ENCODE results near the gene ONECUT3. TPM values are rescaled to one million over a fixed set of nuclear protein-coding genes. Genes with fewer than 3 reads are reported as not detected.

Gene ONECUT3
- total and polyA plus RNA-seq, 9 of the 15 experiments (the other 6 are each of a cell fraction or from before 2014, with no cell fraction given): not detected

DNA sequence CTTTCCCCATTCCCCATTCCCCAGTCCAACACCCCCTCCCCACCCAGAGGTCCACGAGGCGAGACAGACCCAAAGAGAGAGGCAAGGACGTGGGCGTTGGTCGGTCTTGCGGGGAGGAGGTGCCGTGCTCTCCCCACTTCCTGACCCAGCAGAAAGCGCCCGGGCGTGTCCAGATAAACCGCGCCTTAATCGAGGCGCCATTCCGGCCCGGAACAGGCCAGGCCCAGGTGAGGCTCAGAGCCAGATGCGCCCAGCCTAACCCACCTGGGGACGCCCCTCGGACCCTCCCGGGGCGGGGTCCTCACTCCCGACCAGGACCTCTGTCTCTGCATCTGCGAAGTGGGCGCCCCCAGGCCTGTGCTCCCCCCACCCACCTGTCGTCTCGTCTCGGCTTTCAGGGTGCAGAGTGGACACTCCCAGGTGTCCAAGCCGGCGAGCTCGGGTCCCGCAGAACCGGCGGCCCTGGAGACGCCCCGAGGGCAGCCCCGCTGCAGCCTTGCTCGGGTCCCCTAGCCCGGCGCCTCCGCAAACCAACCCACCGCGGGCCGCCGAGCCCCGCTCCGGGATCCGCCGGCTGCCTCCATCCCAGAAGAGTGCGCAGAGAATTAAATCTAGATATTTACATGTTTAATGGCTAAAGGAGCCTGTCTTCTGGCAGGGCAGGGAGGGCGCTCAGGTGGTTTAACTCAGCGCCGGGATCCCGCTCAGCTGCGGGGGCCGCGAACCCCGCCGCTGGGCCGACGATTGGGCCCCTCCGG is 5.0 kb upstream of the ONECUT3 start (continued):
- TF ChIP-seq MAFG (tag; conservative IDR thresholded peaks at IDR 0.05) (peak; percentile 40), HMG20A (CRISPR knock-in tag; conservative IDR thresholded peaks at IDR 0.05) (no peak), EWSR1 (IDR thresholded peaks at IDR 0.05; ENCODE audit: borderline replicate concordance, low read depth, partially characterized antibody) (no peak), OTX1 (CRISPR knock-in tag; IDR thresholded peaks at IDR 0.05) (no peak), ZNF282 (CRISPR knock-in tag; IDR thresholded peaks at IDR 0.05) (no peak), PCBP1 (IDR thresholded peaks at IDR 0.05; ENCODE audit: low read depth, low read length, poor library complexity, severe bottlenecking) (no peak), STAT5B (CRISPR knock-in tag; IDR thresholded peaks at IDR 0.05) (no peak), MAFK (IDR thresholded peaks at IDR 0.05; ENCODE audit: low read length) (peak; percentile 29; the same call in 1 of the 2 replicates), CREM (IDR thresholded peaks at IDR 0.05; ENCODE audit: low read depth) (peak; percentile 70), ZNF696 (CRISPR knock-in tag; conservative IDR thresholded peaks at IDR 0.05) (no peak)
- TF ChIP-seq, protein P1, sequence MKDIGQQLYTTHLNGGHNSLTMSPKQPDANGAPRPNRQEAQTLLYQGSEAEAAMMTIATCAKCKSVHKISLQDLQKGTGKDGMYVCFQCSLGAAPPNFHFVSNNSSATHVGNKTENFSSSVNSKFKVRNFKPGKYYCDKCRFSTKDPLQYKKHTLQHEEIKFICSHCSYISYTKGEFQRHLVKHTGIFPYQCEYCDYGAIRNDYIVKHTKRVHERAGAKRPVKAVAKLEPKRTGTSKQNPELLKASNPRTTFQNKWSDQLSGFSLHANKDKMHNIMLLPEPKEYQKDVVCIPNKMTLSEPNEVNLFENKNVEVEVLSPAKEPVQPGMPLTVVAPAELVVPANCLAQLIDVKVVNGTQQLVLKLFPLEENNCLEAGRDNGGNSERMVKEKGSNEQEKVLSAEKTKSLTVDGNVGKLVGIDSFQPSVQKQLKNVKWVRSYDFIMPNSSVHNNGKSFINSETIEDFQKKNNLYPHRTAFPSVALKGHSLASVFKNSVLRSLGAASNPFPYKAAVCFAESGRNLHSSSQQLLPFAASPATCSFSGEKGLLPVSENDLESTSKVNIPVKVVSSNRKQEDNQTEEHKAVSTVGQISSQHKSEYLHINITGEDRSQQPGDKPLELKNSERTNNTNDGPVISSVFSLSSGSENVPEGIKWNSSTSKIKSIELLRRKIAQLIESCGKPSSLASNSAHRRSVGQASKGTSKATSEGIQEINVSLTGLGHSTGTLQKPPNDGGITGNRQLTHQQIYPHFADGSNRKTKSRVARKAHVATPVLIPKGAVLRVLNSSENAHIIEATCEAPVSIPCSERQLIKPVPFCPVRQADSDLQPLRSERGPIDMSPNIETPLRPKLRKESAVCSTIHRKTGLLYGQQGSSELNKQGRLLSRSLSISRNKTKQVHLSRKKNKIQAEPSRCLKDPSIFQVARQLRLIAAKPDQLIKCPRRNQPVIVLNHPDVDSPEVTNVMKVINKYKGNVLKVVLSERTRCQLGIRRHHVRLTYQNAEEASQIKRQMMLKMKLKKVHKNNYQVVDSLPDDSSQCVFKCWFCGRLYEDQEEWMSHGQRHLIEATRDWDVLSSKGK (CRISPR knock-in tag; IDR thresholded peaks at IDR 0.05): no peak
- TF ChIP-seq, protein P2, sequence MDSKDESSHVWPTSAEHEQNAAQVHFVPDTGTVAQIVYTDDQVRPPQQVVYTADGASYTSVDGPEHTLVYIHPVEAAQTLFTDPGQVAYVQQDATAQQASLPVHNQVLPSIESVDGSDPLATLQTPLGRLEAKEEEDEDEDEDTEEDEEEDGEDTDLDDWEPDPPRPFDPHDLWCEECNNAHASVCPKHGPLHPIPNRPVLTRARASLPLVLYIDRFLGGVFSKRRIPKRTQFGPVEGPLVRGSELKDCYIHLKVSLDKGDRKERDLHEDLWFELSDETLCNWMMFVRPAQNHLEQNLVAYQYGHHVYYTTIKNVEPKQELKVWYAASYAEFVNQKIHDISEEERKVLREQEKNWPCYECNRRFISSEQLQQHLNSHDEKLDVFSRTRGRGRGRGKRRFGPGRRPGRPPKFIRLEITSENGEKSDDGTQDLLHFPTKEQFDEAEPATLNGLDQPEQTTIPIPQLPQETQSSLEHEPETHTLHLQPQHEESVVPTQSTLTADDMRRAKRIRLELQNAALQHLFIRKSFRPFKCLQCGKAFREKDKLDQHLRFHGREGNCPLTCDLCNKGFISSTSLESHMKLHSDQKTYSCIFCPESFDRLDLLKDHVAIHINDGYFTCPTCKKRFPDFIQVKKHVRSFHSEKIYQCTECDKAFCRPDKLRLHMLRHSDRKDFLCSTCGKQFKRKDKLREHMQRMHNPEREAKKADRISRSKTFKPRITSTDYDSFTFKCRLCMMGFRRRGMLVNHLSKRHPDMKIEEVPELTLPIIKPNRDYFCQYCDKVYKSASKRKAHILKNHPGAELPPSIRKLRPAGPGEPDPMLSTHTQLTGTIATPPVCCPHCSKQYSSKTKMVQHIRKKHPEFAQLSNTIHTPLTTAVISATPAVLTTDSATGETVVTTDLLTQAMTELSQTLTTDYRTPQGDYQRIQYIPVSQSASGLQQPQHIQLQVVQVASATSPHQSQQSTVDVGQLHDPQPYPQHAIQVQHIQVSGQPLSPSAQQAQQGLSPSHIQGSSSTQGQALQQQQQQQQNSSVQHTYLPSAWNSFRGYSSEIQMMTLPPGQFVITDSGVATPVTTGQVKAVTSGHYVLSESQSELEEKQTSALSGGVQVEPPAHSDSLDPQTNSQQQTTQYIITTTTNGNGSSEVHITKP (IDR thresholded peaks at IDR 0.05; ENCODE audit: partially characterized antibody): no peak
- TF ChIP-seq, protein P3, sequence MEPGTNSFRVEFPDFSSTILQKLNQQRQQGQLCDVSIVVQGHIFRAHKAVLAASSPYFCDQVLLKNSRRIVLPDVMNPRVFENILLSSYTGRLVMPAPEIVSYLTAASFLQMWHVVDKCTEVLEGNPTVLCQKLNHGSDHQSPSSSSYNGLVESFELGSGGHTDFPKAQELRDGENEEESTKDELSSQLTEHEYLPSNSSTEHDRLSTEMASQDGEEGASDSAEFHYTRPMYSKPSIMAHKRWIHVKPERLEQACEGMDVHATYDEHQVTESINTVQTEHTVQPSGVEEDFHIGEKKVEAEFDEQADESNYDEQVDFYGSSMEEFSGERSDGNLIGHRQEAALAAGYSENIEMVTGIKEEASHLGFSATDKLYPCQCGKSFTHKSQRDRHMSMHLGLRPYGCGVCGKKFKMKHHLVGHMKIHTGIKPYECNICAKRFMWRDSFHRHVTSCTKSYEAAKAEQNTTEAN (CRISPR knock-in tag; IDR thresholded peaks at IDR 0.05): no peak
